Bronchial epithelial cell (primary cell): ENCODE measurements around the gene EMID1. TPM values are rescaled to one million over a fixed set of nuclear protein-coding genes. Genes with fewer than 3 reads are reported as not detected.

Experiments used
- DNase-seq: peaks from one replicate; pipeline ENCODE4 v3.0.0-alpha.2; 2010; ENCODE audit warnings: low read depth
- FAIRE-seq: peaks from 2 replicates; lab custom pipeline; 2011; peaks lifted over from hg19 to GRCh38; lab: Jason Lieb, UNC
- H3K27me3 ChIP-seq: 2 replicates; pipeline ENCODE4 v1.5.1; 2011; ENCODE audit warnings: low read length; ENCODE audit not compliant: control insufficient read depth, insufficient read depth
- H3K36me3 ChIP-seq: 2 replicates; pipeline ENCODE4 v1.5.1; 2011; ENCODE audit warnings: low read length; ENCODE audit not compliant: control insufficient read depth, insufficient read depth
- H3K4me3 ChIP-seq: 2 replicates; pipeline ENCODE4 v1.5.1; 2011; ENCODE audit warnings: mild to moderate bottlenecking, low read depth, low read length, control low read depth
- CTCF ChIP-seq: IDR thresholded peaks from 2 replicates; pipeline ENCODE4 v1.5.1; 2011; ENCODE audit warnings: mild to moderate bottlenecking, moderate library complexity, low read length, control low read depth, inconsistent platforms; ENCODE audit not compliant: insufficient read depth, severe bottlenecking
- total RNA-seq: library from RNA; depleted of rRNA; stranded (reverse); fragments of >200 nt; gene quantifications from 2 replicates; pipeline ENCODE4 v1.2.1, GENCODE V29; 2014

Gene EMID1
- total RNA-seq, 1 donor from 2014 or later, result not detected

- FAIRE-seq (no peak), DNase-seq (no peak)
- no peaks in the 10 kb centered on the region for H3K36me3 ChIP-seq
These were observed 33.5 kb upstream of the EMID1 start for GRCh38 chr22:29172216-29172615.

GRCh38 chr22:29175312-29175835 is 30.3 kb upstream of the EMID1 start:
- Histone ChIP-seq H3K27me3 (no peaks in the 10 kb centered on the region), H3K36me3 (no peaks in the 10 kb centered on the region), H3K4me3 (no peak overlapping the region)
- no peak for DNase-seq
- no peak for FAIRE-seq
- no peak for TF ChIP-seq CTCF

More at GRCh38 chr22:29172216-29172615, 33.5 kb upstream of the EMID1 start:
- no peak for TF ChIP-seq CTCF
- Histone ChIP-seq H3K27me3 (no peaks in the 10 kb centered on the region), H3K4me3 (no peak overlapping the region)

- Histone ChIP-seq H3K36me3 (no peaks in the 10 kb centered on the region), H3K27me3 (no peaks in the 10 kb centered on the region), H3K4me3 (no peak overlapping the region)
- no peak for DNase-seq
- no peak for FAIRE-seq
- TF ChIP-seq CTCF, result no peak
These were observed 21.5 kb upstream of the EMID1 start for GRCh38 chr22:29183971-29184848.

- DNase-seq (no peak), FAIRE-seq (no peak)
- TF ChIP-seq CTCF, result no peak
- H3K27me3 ChIP-seq, result no peaks in the 10 kb centered on the region
- H3K4me3 ChIP-seq, result no peak overlapping the region
- no peaks in the 10 kb centered on the region for H3K36me3 ChIP-seq
These were observed 20.7 kb upstream of the EMID1 start for GRCh38 chr22:29184849-29185490.

- FAIRE-seq (no peak), DNase-seq (no peak)
- no peak for TF ChIP-seq CTCF
- no peak overlapping the region for H3K4me3 ChIP-seq
- no peaks in the 10 kb centered on the region for H3K27me3 ChIP-seq
- no peaks in the 10 kb centered on the region for H3K36me3 ChIP-seq
These were observed 19.4 kb upstream of the EMID1 start for GRCh38 chr22:29186302-29186701.
